ENCODE measurements around the gene ZFAND6.

Gene ZFAND6

DNA sequence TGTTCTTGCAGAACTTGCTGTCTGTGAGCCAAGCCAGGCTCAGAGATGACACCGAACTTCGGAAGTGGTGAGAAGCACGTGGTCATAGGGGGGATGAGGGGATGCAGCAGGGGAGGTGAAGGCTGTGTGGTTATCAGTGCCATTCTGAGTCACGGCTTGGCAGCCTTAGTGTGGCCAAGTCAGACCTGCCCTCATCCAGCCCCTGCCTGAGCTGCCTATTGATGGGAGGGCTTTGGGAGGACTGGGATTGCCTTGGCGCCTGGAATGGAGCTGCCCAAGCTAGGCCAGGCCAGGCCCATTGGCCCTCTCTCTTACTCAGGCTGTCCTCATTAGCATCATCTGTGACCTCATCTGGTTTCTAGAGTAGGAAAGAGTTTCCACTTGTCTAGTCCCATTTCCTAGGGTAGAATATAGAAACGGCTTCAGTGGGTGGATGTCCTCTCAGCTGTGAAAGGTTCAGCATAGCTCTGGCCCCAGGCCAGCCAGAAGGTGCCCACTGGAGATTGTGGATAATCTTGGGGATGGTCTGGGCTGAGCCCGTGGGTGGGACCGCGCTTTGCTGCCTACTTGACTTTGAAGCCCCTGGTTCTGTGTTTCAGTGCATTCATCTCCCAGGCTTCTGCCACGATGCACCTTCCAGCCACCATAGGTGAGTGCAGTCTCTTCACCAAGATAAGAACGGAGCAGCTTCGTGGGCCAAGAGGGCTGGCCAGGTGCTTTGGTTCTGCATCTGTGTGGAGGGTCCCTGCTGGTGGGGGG lies 100.5 kb downstream of the ZFAND6 start:
- TF ChIP-seq JUND (IDR thresholded peaks at IDR 0.05; ENCODE audit: low read depth): no peak
- no peak for DNase-seq (ENCODE audit: low read depth in 1 of 2, low spot score in 1 of 2)

DNA sequence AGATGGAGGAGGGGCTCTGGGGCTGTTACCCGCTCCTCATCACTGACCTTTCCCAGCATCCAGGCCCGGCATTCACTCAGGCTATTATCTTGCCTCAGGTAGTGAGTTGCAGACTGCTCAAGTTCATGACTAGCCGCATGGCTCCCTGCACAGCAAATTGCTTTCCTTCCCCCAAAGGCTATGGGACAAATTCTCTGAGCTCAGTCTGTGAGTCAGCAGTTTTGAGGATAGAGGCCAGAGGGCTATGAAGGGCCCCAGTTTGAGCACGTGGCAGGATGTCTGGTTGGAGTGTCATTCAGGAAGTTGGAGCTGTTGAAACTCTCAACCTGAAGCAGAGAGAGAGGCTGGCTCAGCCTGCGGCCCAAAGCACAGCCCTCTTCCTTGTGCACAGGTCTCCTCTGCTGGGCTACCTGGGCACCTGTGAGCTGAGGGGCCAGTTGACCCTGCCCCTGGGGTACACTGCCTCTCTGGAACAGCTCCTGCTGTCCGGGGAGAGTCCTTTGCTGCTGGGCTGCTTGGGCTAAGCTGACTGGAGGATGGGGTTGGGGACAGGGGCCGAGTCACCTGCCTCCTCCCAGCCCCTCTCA lies 101.2 kb downstream of the ZFAND6 start:
- in situ Hi-C loops (cut with HindIII; ENCODE audit: low pct_unique_long_range_greater_than_20kb, low sequenced_read_pairs): no loop called here
- TF ChIP-seq JUND (IDR thresholded peaks at IDR 0.05; ENCODE audit: low read depth): no peak
- peak in 1 of 2 experiments; percentile 80 for DNase-seq (ENCODE audit: low read depth in 1 of 2, low spot score in 1 of 2)

More for the DNA sequence above, 100.5 kb downstream of the ZFAND6 start:
- in situ Hi-C loops (cut with HindIII; ENCODE audit: low pct_unique_long_range_greater_than_20kb, low sequenced_read_pairs): no loop called here

DNA sequence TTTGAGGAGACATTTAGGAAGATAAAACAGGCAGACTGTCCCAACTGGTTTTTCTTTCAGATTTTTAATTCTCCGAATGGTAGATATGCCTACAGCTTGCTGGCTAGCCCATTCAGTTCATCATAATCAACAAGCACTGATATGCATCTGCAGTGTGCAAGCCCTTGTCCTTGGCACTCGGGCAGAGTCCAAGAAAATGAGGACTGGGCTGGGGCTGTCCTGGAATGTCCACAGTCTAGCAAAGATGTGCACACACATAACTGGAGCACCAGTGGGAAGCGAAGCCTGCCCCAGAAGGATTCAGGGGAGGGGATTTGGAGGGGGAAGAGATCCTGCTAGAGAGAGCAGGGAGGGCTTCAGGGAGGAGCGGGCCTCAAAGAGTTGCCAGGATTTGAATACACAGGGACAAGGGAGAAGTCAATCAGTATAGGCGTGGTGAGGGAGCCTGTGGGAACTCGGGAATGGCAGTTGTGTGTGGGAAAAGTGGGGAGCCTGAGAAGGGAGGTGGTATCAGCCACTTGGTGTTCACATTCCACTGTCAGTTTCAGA lies 102.1 kb downstream of the ZFAND6 start:
- TF ChIP-seq JUND (IDR thresholded peaks at IDR 0.05; ENCODE audit: low read depth): no peak
- no peak for DNase-seq (ENCODE audit: low read depth in 1 of 2, low spot score in 1 of 2)
- in situ Hi-C loops (cut with HindIII; ENCODE audit: low pct_unique_long_range_greater_than_20kb, low sequenced_read_pairs): no loop called here

DNA sequence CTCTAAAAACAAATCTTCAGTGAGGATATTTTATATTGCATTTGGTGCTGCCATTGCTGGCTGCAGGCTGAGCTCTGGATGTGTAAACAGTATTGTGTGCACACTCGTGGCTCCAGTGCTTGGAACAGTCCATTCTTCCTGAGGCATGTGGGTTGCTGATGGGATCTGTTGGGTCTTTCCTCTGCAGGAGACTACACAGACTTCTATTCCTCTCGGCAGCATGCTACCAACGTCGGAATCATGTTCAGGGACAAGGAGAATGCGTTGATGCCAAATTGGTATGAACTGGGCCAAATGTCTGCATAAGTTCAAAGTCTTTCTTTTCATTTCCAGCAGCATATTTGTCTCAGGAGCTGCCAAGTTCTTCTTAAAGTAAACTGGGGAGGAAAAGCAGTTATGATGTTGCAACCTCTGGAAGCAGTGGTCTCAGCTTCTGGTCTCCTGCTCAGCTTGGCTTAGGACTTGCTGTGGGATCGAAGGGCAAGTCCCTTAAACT lies 102.6 kb downstream of the ZFAND6 start:
- in situ Hi-C loops (cut with HindIII; ENCODE audit: low pct_unique_long_range_greater_than_20kb, low sequenced_read_pairs): no loop called here
- DNase-seq (ENCODE audit: low read depth in 1 of 2, low spot score in 1 of 2): peak; percentile 54 to 89
- no peak for TF ChIP-seq JUND (IDR thresholded peaks at IDR 0.05; ENCODE audit: low read depth)

DNA sequence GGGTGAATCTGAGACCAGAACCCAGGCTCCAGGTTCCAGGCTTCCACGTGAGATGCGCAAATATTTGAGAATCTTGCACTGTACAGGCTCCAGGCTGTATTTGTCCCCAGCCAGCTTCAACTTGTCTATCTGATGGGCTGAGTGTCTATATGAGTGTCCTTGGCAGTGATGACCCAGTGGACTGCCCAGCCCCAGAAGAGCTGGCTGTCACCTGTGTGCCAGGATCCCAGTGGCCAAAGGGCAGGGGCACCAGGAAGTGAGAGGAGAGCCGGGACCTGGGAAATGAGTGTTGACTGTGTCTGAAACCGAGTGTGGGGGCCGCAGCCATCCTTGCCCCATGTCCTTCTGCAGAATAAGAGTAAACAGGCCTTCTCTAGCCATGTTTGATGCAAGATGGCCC lies 103.7 kb downstream of the ZFAND6 start:
- peak; percentile 47; the same call in 1 of the 2 replicates for TF ChIP-seq JUND (IDR thresholded peaks at IDR 0.05; ENCODE audit: low read depth)
- peak; percentile 28 to 91 for DNase-seq (ENCODE audit: low read depth in 1 of 2, low spot score in 1 of 2)
- in situ Hi-C loops (cut with HindIII; ENCODE audit: low pct_unique_long_range_greater_than_20kb, low sequenced_read_pairs): no loop called here

DNA sequence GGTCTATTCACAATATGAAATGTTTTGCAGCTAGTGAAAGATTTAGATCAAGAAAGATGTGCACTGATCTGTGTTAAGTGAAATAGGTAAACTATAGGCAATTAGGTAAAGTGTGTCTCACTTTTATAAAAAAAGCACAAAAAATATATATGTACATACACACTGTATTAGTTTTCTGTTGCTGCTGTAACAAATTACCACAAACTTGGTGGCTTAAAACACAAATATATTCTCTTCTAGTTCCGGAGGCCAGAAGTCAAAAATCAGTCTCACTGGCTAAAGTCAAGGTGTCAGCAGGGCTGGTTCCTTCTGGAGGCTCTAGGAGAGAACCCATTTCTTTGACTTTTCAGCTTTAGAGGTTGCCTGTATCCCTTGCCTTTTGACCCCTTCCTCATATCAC lies 104.4 kb downstream of the ZFAND6 start:
- no peak for TF ChIP-seq JUND (IDR thresholded peaks at IDR 0.05; ENCODE audit: low read depth)
- DNase-seq (ENCODE audit: low read depth in 1 of 2, low spot score in 1 of 2): no peak
- in situ Hi-C loops (cut with HindIII; ENCODE audit: low pct_unique_long_range_greater_than_20kb, low sequenced_read_pairs): no loop called here

DNA sequence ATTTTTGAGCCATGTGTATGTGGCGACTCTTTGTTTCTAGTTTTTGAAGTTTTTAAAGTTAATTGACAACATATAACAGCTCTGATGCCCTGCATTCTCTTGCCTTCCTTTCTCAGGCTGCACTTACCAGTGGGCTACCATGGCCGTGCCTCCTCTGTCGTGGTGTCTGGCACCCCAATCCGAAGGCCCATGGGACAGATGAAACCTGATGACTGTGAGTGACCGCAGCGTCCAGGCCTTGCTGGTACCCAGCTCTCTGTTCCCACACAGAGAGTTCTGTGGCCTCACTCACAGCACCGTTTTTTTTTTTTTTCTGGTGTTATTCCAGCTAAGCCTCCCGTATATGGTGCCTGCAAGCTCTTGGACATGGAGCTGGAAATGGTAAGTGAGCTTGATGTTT lies 108.5 kb downstream of the ZFAND6 start:
- in situ Hi-C loops (cut with HindIII; ENCODE audit: low pct_unique_long_range_greater_than_20kb, low sequenced_read_pairs): no loop called here
- TF ChIP-seq JUND (IDR thresholded peaks at IDR 0.05; ENCODE audit: low read depth): no peak
- DNase-seq (ENCODE audit: low read depth in 1 of 2, low spot score in 1 of 2): no peak

DNA sequence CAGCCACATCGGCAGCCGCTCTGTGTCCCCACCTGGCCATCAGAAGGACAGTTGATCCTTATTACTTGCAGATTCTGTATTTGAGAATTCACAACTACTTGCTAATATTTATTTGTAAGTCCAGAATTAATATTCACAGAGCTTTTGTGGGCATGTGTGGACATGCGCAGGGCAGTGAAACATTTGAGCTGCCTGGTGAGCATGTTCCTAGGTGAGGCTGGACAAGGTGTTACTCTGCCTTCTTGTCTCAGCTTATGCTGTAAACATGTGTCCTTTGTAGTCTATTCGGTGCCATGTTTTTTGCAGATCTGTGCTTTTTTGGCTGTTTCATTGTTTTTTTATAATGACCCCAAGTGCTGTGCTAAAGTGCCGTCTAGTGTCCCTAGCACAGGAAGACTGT lies 108.9 kb downstream of the ZFAND6 start:
- no peak for TF ChIP-seq JUND (IDR thresholded peaks at IDR 0.05; ENCODE audit: low read depth)
- in situ Hi-C loops (cut with HindIII; ENCODE audit: low pct_unique_long_range_greater_than_20kb, low sequenced_read_pairs): no loop called here
- no peak for DNase-seq (ENCODE audit: low read depth in 1 of 2, low spot score in 1 of 2)

DNA sequence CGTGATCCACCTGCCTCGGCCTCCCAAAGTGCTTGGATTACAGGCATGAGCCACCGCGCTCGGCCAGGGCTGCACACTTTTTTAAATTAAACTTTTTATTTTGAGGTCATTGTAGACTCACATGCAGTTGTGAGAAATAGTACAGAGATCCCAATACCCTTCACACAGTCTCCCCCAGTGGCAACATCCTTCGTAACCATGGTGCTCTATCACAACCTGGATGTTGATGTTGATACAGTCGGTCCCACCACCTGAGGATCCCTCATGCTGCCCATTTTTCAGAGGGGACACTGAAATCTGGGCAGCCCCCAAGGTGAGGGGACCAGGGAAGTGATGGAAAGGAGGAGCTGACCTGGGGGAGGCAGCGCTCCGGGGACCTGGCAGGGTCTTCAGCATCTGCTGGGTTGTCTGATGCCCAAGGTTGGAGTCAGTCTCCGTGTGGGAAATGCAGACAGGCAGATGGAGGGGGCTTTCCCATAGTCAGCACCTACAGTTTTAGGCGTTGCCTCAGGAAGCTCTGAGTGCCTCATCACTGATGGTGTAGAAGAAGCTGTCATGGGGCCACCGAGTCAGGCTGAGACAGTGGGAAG lies 110.4 kb downstream of the ZFAND6 start:
- in situ Hi-C loops (cut with HindIII; ENCODE audit: low pct_unique_long_range_greater_than_20kb, low sequenced_read_pairs): no loop called here
- no peak for TF ChIP-seq JUND (IDR thresholded peaks at IDR 0.05; ENCODE audit: low read depth)
- DNase-seq (ENCODE audit: low read depth in 1 of 2, low spot score in 1 of 2): no peak

DNA sequence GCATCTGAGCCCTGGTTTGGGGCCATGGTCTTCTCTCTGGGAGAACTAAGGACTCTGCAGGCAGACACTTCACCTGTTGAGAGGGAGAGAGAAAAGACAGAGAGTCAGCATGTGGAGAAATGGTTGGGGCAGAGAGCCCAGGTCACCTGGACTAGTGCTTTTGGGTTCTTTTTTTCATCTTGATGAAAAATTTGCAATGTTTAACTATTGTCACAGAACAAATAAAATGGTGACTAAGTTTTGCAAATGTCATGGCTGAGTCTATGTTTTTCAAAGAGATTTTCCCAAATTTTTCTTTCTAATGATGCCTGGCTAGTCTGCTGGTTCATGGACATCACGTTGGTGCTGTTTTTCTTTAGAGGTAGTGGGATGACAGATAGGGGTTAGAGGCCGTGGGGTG lies 111.1 kb downstream of the ZFAND6 start:
- DNase-seq (ENCODE audit: low read depth in 1 of 2, low spot score in 1 of 2): no peak
- in situ Hi-C loops (cut with HindIII; ENCODE audit: low pct_unique_long_range_greater_than_20kb, low sequenced_read_pairs): no loop called here
- TF ChIP-seq JUND (IDR thresholded peaks at IDR 0.05; ENCODE audit: low read depth): no peak

DNA sequence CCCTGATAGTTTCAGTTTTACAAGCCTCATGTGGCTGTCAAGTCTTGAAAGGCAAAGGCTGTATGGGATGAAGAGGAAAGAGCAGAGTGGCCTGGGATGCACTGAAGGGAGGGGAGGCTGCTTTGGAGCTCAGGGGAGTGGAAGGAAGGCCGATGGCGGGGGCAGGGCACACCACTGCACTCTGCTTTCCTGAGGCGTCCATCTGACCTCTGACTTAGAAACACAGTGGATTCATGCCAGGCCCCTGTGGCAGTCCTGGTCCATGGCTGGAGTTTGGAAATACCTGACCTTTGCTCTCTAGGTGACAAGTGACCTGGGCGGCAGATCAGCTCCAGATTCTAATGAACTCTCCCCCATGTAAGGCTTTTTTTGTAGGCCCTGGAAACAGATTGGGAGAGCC lies 112.3 kb downstream of the ZFAND6 start:
- in situ Hi-C loops (cut with HindIII; ENCODE audit: low pct_unique_long_range_greater_than_20kb, low sequenced_read_pairs): no loop called here
- no peak for TF ChIP-seq JUND (IDR thresholded peaks at IDR 0.05; ENCODE audit: low read depth)
- DNase-seq (ENCODE audit: low read depth in 1 of 2, low spot score in 1 of 2): no peak

DNA sequence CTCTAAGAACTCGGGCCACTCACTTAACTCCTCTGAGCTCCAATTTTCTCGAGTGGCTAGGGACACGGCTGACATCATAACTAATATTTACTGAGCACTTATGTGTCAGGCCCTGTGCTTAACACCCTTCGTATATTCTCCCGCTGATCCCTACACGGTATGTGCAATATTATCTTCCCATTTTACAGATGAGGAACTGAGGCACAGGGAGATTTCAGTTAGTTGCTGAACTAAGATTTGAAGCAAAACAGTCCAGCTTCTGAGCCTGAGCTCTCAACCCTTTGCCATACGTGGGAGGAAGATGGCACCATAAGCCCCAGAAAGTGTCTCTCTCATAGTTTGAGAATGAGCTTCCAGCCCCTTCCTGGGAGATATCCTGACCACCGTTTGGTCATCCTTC lies 112.9 kb downstream of the ZFAND6 start:
- in situ Hi-C loops (cut with HindIII; ENCODE audit: low pct_unique_long_range_greater_than_20kb, low sequenced_read_pairs): no loop called here
- DNase-seq (ENCODE audit: low read depth in 1 of 2, low spot score in 1 of 2): no peak
- no peak for TF ChIP-seq JUND (IDR thresholded peaks at IDR 0.05; ENCODE audit: low read depth)
